GM12878 (cell line): ENCODE data around the gene EGFR. TPM values are rescaled to one million over a fixed set of nuclear protein-coding genes. Genes with fewer than 3 reads are reported as not detected.

ENCODE experiments used
- ATAC-seq: fragments of 200-7000 bp; cut with Tn5 transposase; 3 replicates; pipeline ENCODE4 v1.9.1; 2020; ENCODE audit warnings: mild to moderate bottlenecking, moderate library complexity
- BruUV-seq: library from RNA; stranded (reverse); fragments of 400-500 nt; replicated peaks from 2 replicates; lab custom pipeline; 2021; lab: Mats Ljungman, UMichigan
- CTCF ChIA-PET: fragments of 300-600 bp; sonication (Branson Sonifier 250); formaldehyde crosslinking; extraction: SDS; loops from one replicate; lab custom pipeline; 2021; ENCODE audit warnings: inconsistent platforms; lab: Yijun Ruan, JAX
- POLR2A ChIA-PET: fragments of 350-600 bp; formaldehyde crosslinking; extraction: SDS; loops from one replicate; lab custom pipeline; 2021; ENCODE audit warnings: inconsistent platforms; lab: Charles Lee
- RAD21 ChIA-PET: fragments of 300-600 bp; sonication (Branson Sonifier 250); formaldehyde crosslinking; loops from one replicate; lab custom pipeline; 2023; ENCODE audit warnings: antibody characterized with exemption; ENCODE audit not compliant: unreplicated experiment; lab: Charles Lee
- SMC1A ChIA-PET: fragments of 300-600 bp; sonication (Branson Sonifier 250); formaldehyde crosslinking; loops from one replicate; lab custom pipeline; 2023; ENCODE audit not compliant: unreplicated experiment, uncharacterized antibody; lab: Charles Lee
- DNase-seq: peaks from one replicate; pipeline ENCODE4 v3.0.0-alpha.2; 2011; ENCODE audit warnings: low read depth, low spot score
- FAIRE-seq: peaks from 3 replicates; lab custom pipeline; 2011; peaks lifted over from hg19 to GRCh38; lab: Jason Lieb, UNC
- H2AFZ ChIP-seq: 2 replicates; pipeline ENCODE4 v1.6.0; 2011; ENCODE audit warnings: low read depth, low read length, control low read depth; ENCODE audit not compliant: control insufficient read depth
- H3K27ac ChIP-seq: 2 replicates; pipeline ENCODE4 v1.5.1; 2011; ENCODE audit warnings: control low read depth; ENCODE audit not compliant: control insufficient read depth, insufficient read depth
- H3K27me3 ChIP-seq, 2 experiments: replicated peaks in 1 of 2; 2 replicates each; pipeline versions ENCODE4 v1.6.0 to v1.6.1; 2011; ENCODE audit warnings: low read length in 1 of 2; ENCODE audit not compliant: control insufficient read depth in 2 of 2, insufficient read depth in 2 of 2
- H3K36me3 ChIP-seq, 2 experiments: 2 replicates each; pipeline ENCODE4 v1.5.1; 2011; ENCODE audit warnings: low read length in 1 of 2; ENCODE audit not compliant: control insufficient read depth in 2 of 2, insufficient read depth in 2 of 2
- H3K4me1 ChIP-seq: 2 replicates; pipeline ENCODE4 v1.6.1; 2011; ENCODE audit warnings: mild to moderate bottlenecking, low read length, moderate library complexity, mixed read lengths; ENCODE audit not compliant: control insufficient read depth, insufficient read depth
- H3K4me2 ChIP-seq: 2 replicates; pipeline ENCODE4 v1.6.0; 2011; ENCODE audit warnings: control low read depth; ENCODE audit not compliant: control insufficient read depth, insufficient read depth
- H3K4me3 ChIP-seq: fragments of 200-600 bp; sonication (generic); 2 replicates; pipeline ENCODE4 v1.5.1; 2016
- H3K79me2 ChIP-seq: 2 replicates; pipeline ENCODE4 v1.6.0; 2011; ENCODE audit warnings: low read length; ENCODE audit not compliant: control insufficient read depth, insufficient read depth
- H3K9ac ChIP-seq: 2 replicates; pipeline ENCODE4 v1.8.0; 2011; ENCODE audit warnings: low read length, control low read depth, mixed read lengths; ENCODE audit not compliant: control insufficient read depth, insufficient read depth
- H3K9me3 ChIP-seq: replicated peaks from 3 replicates; pipeline ENCODE4 v1.5.1; 2011; ENCODE audit warnings: mild to moderate bottlenecking, low read length; ENCODE audit not compliant: control insufficient read depth, insufficient read depth
- H4K20me1 ChIP-seq: 2 replicates; pipeline ENCODE4 v1.6.0; 2011; ENCODE audit not compliant: control insufficient read depth, insufficient read depth
- BRCA1 ChIP-seq: IDR thresholded peaks from 2 replicates; pipeline ENCODE4 v1.6.1; 2011; ENCODE audit warnings: low read depth, low read length, improper control_type of control experiment
- CEBPB ChIP-seq, 2 experiments: fragments of 150-350 bp in 1 of 2; IDR thresholded peaks; 2 replicates each; pipeline ENCODE4 v1.6.1; 2012 to 2014; ENCODE audit warnings: low read depth in 2 of 2, low read length in 2 of 2, borderline replicate concordance in 1 of 2, inconsistent platforms in 1 of 2
- HDAC2 ChIP-seq: fragments of 200-600 bp; sonication (generic); IDR thresholded peaks from 2 replicates; pipeline ENCODE4 v1.6.1; 2017
- HDAC6 ChIP-seq: fragments of 200-600 bp; sonication (generic); IDR thresholded peaks from one replicate; pipeline ENCODE4 v1.8.0; 2017; ENCODE audit warnings: antibody characterized with exemption; ENCODE audit not compliant: unreplicated experiment
- MYC ChIP-seq: IDR thresholded peaks from 2 replicates; pipeline ENCODE4 v1.6.1; 2011; ENCODE audit warnings: mild to moderate bottlenecking, low read length, moderate library complexity, inconsistent platforms; ENCODE audit not compliant: insufficient read depth, insufficient replicate concordance, insufficient read length, severe bottlenecking
- NBN ChIP-seq: fragments of 450-650 bp; IDR thresholded peaks from 2 replicates; pipeline ENCODE4 v1.6.1; 2016
- NRF1 ChIP-seq: conservative IDR thresholded peaks from 2 replicates; pipeline ENCODE4 v1.6.1; 2011; ENCODE audit warnings: mild to moderate bottlenecking, low read depth, low read length, improper control_type of control experiment
- RUNX3 ChIP-seq: IDR thresholded peaks from 2 replicates; pipeline ENCODE4 v1.6.1; 2012; ENCODE audit warnings: low read length, inconsistent platforms
- SPI1 ChIP-seq: IDR thresholded peaks from 2 replicates; pipeline ENCODE4 v1.6.1; 2011; ENCODE audit warnings: low read depth, mild to moderate bottlenecking, low read length, moderate library complexity, borderline replicate concordance; ENCODE audit not compliant: insufficient read depth
- WGBS: methylation state at CpG from one replicate; pipeline ENCODE4 v1.1.6; 2016; ENCODE audit warnings: low lambda C conversion rate; ENCODE audit not compliant: insufficient replicate concordance, insufficient coverage; ENCODE audit errors: missing lambda C conversion rate; 5-methylcytosine and 5-hydroxymethylcytosine counted together
- in situ Hi-C: fragments of 300-500 bp; cut with MboI; formaldehyde crosslinking; loops from 9 replicates; pipeline ENCODE4 v1.14.3; 2018; ENCODE audit warnings: mixed read lengths
- intact Hi-C: fragments of 100-400 bp; cut with micrococcal nuclease; formaldehyde crosslinking; loops from one replicate; pipeline ENCODE4 v1.14.2; 2022; ENCODE audit not compliant: unreplicated experiment
- polyA plus RNA-seq, 11 experiments: library from polyadenylated mRNA; depleted of rRNA in 4 of 11; unstranded in 6 of 11; stranded (reverse) in 5 of 11; fragments of >200 nt; fragmentation: Nextera tagmentation in 4 of 11; fragmentation: Illumina TruSeq in 1 of 11; extraction: Ambion mirVana in 4 of 11; extraction: Trizol in 1 of 11; gene quantifications; 1 replicate in 1 of 11; 2 replicates in 10 of 11; pipeline versions ENCODE4 v1.2.1 to v1.2.3, GENCODE V29; 2011 to 2016; ENCODE audit warnings: inconsistent platforms in 2 of 11, missing spikeins in 2 of 11, low read depth in 1 of 11
- total RNA-seq, 4 experiments: library from RNA; depleted of rRNA in 3 of 4; stranded (reverse); fragments of >200 nt in 3 of 4; fragmentation: Illumina TruSeq in 1 of 4; extraction: Trizol in 1 of 4; gene quantifications; 2 replicates each; pipeline versions ENCODE4 v1.2.1 to v1.2.3, GENCODE V29; 2013 to 2021
- TF ChIP-seq, protein P1 (sequence below): fragments of 450-650 bp; conservative IDR thresholded peaks from 2 replicates; pipeline ENCODE4 v1.6.1; 2017; ENCODE audit warnings: mild to moderate bottlenecking, moderate library complexity
- TF ChIP-seq, protein P2 (sequence below): fragments of 450-650 bp; IDR thresholded peaks from 2 replicates; pipeline ENCODE4 v1.6.1; 2017; ENCODE audit warnings: mild to moderate bottlenecking, moderate library complexity

EGFR gene
- total and polyA plus RNA-seq, 10 of the 15 experiments (the other 5 are each of a cell fraction or from before 2014, with no cell fraction given), result 0.01 to 0.31 TPM; not detected in 8

DNA sequence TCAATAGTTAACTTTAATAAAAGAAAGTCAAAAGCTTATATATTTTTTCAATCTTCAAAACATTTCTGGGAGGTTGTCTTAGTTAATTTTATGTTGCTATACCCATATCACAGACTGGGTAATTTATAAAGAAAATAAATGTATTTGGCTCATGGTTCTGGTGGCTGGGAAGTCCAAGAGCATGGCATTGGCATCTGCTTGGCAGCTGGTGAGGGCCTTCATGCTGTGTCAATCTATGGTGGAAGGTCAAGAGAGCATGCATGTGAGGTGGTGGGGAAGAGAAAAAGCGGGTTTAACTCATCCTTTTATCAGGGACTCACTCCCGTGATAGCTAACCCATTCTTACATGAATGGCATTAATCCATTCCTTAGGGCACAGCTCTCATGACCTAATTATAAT lies 119.8 kb downstream of the EGFR start:
- WGBS, result 44% methylated on average over 2 of the region's 2 CpGs
- FAIRE-seq (no peak), DNase-seq (no peak), ATAC-seq (no peak)
- Histone ChIP-seq H3K9ac (no peak overlapping the region), H3K4me2 (no peak overlapping the region), H3K9me3 (peaks cover 1% of the 10 kb centered on the region; the same call in 1 of the 3 replicates), H3K27ac (no peak overlapping the region), H3K4me3 (no peak overlapping the region), H3K4me1 (peaks cover 5% of the 10 kb centered on the region), H2AFZ (no peak overlapping the region), H3K79me2 (no peaks in the 10 kb centered on the region), H4K20me1 (no peaks in the 10 kb centered on the region), H3K27me3 (no peaks in the 10 kb centered on the region), H3K36me3 (no peaks in the 10 kb centered on the region)
- RAD21 ChIA-PET, result interaction anchor here (1.2 kb wide), 1 partner anchor 73 kb away, joined by 4 read pairs; no protein-coding TSS in a partner anchor
- CTCF ChIA-PET, result interaction anchor here (1.9 kb wide), 1 partner anchor 9 kb away, joined by 6 read pairs; no protein-coding TSS in a partner anchor
- in situ Hi-C loops (no loop called here), intact Hi-C loops (no loop called here)
- SMC1A ChIA-PET, result interaction anchor here (1.0 to 1.5 kb wide), 4 partner anchors 9 to 46 kb away, joined by 3 read pairs; no protein-coding TSS in a partner anchor
- TF ChIP-seq SPI1, result no peak
- TF ChIP-seq, protein P1, sequence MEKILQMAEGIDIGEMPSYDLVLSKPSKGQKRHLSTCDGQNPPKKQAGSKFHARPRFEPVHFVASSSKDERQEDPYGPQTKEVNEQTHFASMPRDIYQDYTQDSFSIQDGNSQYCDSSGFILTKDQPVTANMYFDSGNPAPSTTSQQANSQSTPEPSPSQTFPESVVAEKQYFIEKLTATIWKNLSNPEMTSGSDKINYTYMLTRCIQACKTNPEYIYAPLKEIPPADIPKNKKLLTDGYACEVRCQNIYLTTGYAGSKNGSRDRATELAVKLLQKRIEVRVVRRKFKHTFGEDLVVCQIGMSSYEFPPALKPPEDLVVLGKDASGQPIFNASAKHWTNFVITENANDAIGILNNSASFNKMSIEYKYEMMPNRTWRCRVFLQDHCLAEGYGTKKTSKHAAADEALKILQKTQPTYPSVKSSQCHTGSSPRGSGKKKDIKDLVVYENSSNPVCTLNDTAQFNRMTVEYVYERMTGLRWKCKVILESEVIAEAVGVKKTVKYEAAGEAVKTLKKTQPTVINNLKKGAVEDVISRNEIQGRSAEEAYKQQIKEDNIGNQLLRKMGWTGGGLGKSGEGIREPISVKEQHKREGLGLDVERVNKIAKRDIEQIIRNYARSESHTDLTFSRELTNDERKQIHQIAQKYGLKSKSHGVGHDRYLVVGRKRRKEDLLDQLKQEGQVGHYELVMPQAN, result no peak
- no peak for TF ChIP-seq HDAC2
- TF ChIP-seq MYC, result no peak
- TF ChIP-seq CEBPB (IDR thresholded peaks at IDR 0.05; ENCODE audit: borderline replicate concordance in 1 of 2, low read depth in 2 of 2, low read length in 2 of 2), result no peak
- TF ChIP-seq HDAC6, result no peak
- no peak for TF ChIP-seq NBN
- TF ChIP-seq BRCA1, result no peak
- no peak for TF ChIP-seq RUNX3
- TF ChIP-seq, protein P2, sequence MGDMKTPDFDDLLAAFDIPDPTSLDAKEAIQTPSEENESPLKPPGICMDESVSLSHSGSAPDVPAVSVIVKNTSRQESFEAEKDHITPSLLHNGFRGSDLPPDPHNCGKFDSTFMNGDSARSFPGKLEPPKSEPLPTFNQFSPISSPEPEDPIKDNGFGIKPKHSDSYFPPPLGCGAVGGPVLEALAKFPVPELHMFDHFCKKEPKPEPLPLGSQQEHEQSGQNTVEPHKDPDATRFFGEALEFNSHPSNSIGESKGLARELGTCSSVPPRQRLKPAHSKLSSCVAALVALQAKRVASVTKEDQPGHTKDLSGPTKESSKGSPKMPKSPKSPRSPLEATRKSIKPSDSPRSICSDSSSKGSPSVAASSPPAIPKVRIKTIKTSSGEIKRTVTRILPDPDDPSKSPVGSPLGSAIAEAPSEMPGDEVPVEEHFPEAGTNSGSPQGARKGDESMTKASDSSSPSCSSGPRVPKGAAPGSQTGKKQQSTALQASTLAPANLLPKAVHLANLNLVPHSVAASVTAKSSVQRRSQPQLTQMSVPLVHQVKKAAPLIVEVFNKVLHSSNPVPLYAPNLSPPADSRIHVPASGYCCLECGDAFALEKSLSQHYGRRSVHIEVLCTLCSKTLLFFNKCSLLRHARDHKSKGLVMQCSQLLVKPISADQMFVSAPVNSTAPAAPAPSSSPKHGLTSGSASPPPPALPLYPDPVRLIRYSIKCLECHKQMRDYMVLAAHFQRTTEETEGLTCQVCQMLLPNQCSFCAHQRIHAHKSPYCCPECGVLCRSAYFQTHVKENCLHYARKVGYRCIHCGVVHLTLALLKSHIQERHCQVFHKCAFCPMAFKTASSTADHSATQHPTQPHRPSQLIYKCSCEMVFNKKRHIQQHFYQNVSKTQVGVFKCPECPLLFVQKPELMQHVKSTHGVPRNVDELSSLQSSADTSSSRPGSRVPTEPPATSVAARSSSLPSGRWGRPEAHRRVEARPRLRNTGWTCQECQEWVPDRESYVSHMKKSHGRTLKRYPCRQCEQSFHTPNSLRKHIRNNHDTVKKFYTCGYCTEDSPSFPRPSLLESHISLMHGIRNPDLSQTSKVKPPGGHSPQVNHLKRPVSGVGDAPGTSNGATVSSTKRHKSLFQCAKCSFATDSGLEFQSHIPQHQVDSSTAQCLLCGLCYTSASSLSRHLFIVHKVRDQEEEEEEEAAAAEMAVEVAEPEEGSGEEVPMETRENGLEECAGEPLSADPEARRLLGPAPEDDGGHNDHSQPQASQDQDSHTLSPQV, result no peak
- TF ChIP-seq NRF1, result no peak
- no TSS peak for BruUV-seq
- POLR2A ChIA-PET, result interaction anchor here (1.1 kb wide), 1 partner anchor 65 kb away, joined by 3 read pairs; no protein-coding TSS in a partner anchor
